ENCODE results near the gene POLE.

- TF ChIP-seq CTCF (IDR thresholded peaks at IDR 0.05) (no peak), ZFX (IDR thresholded peaks at IDR 0.05; ENCODE audit: borderline replicate concordance) (no peak)
Measured at GRCh38 chr12:132665149-132665491, 22.0 kb downstream of the POLE start.

Measured in 22Rv1 (cell line).